ENCODE measurements around the gene ITGB1BP1. TPM values are rescaled to one million over a fixed set of nuclear protein-coding genes. Genes with fewer than 3 reads are reported as not detected.

The ITGB1BP1 gene
- total RNA-seq (ENCODE audit: unreplicated experiment): 97.3 TPM
- long read RNA-seq, full-length matches to known transcripts: 36 of 57 reads
- long read RNA-seq, partial matches to known transcripts: 1 of 57 reads
- long read RNA-seq, other reads (novel, unspliced or antisense): 20 of 57 reads

DNA sequence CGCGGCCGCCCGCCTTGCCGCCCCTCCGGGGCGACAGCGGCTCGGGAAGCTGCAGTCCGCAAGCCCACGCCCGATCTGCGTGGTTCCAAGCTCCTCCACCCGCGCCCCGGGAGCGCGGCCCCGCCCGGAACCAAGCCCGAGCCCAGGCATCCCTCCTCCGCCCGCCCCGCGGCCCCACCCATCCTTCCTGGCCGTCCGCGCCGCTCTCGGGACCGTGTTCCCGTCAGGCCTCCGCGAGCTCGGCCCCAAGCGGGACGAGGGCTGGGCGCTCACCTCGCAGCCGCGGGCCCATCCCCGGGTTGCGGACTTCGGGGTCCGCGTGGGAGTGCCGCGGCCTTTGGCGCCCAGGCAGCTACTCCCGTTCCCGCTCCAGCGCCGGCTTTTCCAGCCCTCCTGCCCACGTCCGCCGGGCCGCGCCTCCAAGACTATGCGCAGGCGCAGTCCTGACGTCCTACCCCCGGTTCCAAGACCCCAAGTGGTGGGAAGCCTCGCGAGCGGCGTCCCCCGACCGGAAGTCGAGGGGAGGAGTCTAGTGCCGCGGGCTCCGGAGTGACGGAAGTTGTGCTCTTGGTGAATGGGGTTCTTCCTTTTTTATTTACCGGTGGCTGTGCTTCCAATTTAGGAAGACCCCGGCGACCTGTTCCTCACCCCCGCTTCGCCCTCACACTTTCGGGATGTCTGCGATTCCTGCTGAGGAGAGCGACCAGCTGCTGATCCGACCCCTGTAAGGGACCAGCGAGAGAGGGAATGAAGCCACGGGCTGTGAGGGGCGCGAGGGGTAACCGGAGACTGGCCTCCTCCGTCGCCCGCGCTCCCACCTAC, at the start of gene ITGB1BP1, which contains the start of gene CPSF3:
Gene ITGB1BP1 (minus strand): TSS at position 429 of the 822 bp plus-strand sequence. CDS start 4,831 bp downstream, outside the sequence.
Gene CPSF3 (plus strand): TSS at position 555 of the 822 bp plus-strand sequence. CDS start 120 bp downstream, at position 675.
- peak within 1 kb of the TSS; percentile 95 for H3K4me3 Mint-ChIP-seq (ENCODE audit: unreplicated experiment)
- peaks cover 12% of the 10 kb centered on the region for H3K27me3 Mint-ChIP-seq (ENCODE audit: unreplicated experiment)
- peaks cover 10% of the 10 kb centered on the region for H3K36me3 Mint-ChIP-seq (ENCODE audit: low read depth, unreplicated experiment)
- no peak within 1 kb of the TSS for H3K27ac Mint-ChIP-seq (ENCODE audit: unreplicated experiment)
- no peak for TF ChIP-seq CTCF (IDR thresholded peaks at IDR 0.05; ENCODE audit: unreplicated experiment)
- peaks cover 9% of the 10 kb centered on the region for H3K4me1 Mint-ChIP-seq (ENCODE audit: unreplicated experiment)
- DNase-seq (ENCODE audit: low spot score): peak; percentile 99
- H3K9me3 Mint-ChIP-seq (ENCODE audit: unreplicated experiment): no peaks in the 10 kb centered on the region

- Mint-ChIP-seq H3K36me3 (ENCODE audit: low read depth, unreplicated experiment) (peaks cover 29% of the 10 kb centered on the region), H3K9me3 (ENCODE audit: unreplicated experiment) (no peaks in the 10 kb centered on the region), H3K27ac (ENCODE audit: unreplicated experiment) (no peak overlapping the region), H3K27me3 (ENCODE audit: unreplicated experiment) (peaks cover 9% of the 10 kb centered on the region), H3K4me3 (ENCODE audit: unreplicated experiment) (peak overlapping the region; percentile 45), H3K4me1 (ENCODE audit: unreplicated experiment) (peaks cover 18% of the 10 kb centered on the region)
- no peak for TF ChIP-seq CTCF (IDR thresholded peaks at IDR 0.05; ENCODE audit: unreplicated experiment)
- no peak for DNase-seq (ENCODE audit: low spot score)
Measured at GRCh38 chr2:9472511-9472910, 49.2 kb upstream of the ITGB1BP1 start.

GRCh38 chr2:9471206-9471605, 47.9 kb upstream of the ITGB1BP1 start:
- H3K4me3 Mint-ChIP-seq (ENCODE audit: unreplicated experiment): no peak overlapping the region
- peaks cover 8% of the 10 kb centered on the region for H3K4me1 Mint-ChIP-seq (ENCODE audit: unreplicated experiment)
- H3K27me3 Mint-ChIP-seq (ENCODE audit: unreplicated experiment): peaks cover 9% of the 10 kb centered on the region
- no peak for DNase-seq (ENCODE audit: low spot score)
- H3K36me3 Mint-ChIP-seq (ENCODE audit: low read depth, unreplicated experiment): peaks cover 24% of the 10 kb centered on the region
- H3K27ac Mint-ChIP-seq (ENCODE audit: unreplicated experiment): no peak overlapping the region
- no peak for TF ChIP-seq CTCF (IDR thresholded peaks at IDR 0.05; ENCODE audit: unreplicated experiment)
- H3K9me3 Mint-ChIP-seq (ENCODE audit: unreplicated experiment): no peaks in the 10 kb centered on the region

DNA sequence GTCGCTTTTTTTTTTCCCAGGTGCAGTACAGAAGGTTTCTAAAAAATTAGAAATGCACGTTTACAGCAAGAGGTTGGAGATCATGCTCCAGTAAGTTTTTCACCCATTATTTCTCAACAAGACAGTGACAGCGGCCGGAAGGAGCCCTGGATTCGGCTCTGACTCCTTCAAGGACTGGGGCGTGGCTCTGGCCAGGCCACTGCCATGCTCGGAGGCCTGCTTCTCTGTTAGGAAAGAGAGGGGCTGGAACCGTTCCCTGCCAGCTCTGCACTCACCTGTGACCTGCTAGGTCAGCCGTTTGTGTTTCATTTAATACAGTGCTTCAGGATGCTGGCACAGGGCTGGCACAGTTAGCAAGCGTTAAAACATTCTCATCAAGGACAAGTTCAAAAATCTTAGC, 44.4 kb upstream of the ITGB1BP1 start:
- peaks cover 18% of the 10 kb centered on the region for H3K36me3 Mint-ChIP-seq (ENCODE audit: low read depth, unreplicated experiment)
- no peak for DNase-seq (ENCODE audit: low spot score)
- H3K27me3 Mint-ChIP-seq (ENCODE audit: unreplicated experiment): no peaks in the 10 kb centered on the region
- TF ChIP-seq CTCF (IDR thresholded peaks at IDR 0.05; ENCODE audit: unreplicated experiment): no peak
- no peak overlapping the region for H3K4me3 Mint-ChIP-seq (ENCODE audit: unreplicated experiment)
- no peaks in the 10 kb centered on the region for H3K9me3 Mint-ChIP-seq (ENCODE audit: unreplicated experiment)
- no peak overlapping the region for H3K27ac Mint-ChIP-seq (ENCODE audit: unreplicated experiment)
- H3K4me1 Mint-ChIP-seq (ENCODE audit: unreplicated experiment): no peaks in the 10 kb centered on the region
